GM19240 (cell line): ENCODE measurements around the gene LCNL1.

Experiments used
- DNase-seq: peaks from one replicate; pipeline ENCODE4 v3.0.0; 2011; ENCODE audit warnings: low spot score; ENCODE audit not compliant: insufficient read length

The LCNL1 gene

DNA sequence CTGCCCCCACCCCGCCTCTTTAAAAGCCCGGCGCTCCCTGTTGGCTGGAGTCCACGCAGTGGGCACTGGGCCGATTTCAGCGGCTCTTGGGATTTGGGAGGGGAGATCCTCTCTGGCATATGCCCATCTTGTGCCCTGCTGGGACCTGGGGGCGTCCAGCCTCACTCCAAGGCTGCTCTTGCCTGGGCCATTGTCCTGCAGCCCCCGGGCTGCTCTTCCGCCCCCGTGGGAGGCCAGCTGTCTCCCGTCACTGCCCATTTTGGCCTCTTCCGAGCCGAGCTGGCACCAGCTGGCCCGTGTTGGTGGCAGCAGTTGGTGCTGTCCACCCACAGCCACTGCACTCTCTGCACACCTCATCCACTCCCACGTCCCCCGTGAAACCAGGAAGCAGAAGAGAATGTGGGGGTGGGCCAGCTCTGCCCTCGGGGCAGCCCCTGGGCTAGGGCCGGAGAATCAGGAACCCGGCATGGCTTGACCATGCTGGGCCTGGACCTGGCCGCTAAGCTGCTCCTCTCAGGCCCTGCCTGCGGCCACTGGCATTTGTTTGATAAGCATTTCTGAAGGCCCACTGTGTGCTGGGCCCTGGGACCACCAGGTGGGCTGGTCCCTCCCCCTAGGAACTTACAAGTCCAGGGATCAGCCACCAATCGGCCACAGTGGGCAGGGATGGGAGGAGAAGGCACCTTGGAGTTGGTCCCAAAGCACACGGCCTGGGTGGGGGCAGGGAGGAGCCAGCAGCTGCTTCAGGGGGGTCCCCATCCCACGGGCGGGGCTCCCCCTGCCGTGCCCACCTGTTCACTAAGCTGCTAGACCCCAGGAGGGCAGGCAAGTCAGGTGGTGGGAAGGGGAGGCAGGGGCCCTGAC, 35.5 kb upstream of the LCNL1 start:
- DNase-seq: no peak

DNA sequence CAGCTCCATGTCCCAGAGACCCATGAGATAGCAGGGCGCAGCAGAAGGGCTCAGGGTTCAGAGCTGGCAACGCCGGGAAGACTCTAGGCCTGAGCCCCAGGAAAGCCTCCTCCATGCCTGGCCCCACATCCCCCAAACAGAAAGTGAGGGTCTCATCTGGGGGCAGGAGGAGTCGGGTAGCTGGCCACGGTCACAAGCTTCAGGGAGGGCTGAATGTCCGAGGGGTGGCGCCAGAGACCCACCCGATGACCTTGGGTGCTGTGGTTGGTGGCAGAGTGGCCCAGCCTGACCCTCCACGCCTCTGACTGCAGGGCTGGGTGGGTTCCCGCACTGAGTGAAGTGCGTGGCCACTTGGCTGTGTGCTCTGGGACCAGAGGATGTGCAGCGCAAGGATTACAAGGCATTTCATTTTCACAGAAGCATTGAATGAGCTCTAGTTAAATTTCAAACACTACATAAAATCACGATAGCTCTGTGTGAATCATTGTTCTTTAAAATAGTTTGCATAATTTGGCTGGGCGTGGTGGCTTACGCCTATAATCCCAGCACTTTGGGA, 34.8 kb upstream of the LCNL1 start:
- DNase-seq: no peak

DNA sequence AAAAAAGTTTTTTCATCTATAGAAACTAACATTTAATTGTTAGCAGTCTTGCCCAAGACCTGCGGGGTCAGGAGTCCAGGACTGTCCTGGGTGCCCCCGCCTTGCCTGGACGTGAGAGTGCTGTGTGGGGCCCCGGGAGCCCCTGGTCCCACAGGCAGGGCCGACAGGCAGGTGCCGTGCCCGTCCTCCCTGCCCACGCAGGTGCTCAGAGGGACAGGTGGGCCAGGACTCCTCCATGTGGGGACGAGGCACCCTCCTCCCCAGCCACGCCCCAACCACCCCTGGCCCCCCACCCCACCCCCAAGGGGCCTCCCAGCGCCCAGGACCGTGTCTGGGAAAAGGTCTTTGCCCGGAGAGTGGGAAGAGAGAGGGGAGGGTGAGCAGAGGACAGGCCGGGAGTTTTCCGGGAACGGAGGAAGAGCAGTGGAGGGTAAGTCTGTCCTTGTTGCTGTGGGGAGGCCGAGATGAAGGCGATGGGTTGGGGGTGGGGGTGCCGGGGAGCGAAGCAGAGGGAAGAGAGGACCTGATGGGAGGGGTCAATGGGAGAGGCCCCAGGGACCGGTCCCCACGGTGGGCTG, 33.5 kb upstream of the LCNL1 start:
- DNase-seq: no peak

DNA sequence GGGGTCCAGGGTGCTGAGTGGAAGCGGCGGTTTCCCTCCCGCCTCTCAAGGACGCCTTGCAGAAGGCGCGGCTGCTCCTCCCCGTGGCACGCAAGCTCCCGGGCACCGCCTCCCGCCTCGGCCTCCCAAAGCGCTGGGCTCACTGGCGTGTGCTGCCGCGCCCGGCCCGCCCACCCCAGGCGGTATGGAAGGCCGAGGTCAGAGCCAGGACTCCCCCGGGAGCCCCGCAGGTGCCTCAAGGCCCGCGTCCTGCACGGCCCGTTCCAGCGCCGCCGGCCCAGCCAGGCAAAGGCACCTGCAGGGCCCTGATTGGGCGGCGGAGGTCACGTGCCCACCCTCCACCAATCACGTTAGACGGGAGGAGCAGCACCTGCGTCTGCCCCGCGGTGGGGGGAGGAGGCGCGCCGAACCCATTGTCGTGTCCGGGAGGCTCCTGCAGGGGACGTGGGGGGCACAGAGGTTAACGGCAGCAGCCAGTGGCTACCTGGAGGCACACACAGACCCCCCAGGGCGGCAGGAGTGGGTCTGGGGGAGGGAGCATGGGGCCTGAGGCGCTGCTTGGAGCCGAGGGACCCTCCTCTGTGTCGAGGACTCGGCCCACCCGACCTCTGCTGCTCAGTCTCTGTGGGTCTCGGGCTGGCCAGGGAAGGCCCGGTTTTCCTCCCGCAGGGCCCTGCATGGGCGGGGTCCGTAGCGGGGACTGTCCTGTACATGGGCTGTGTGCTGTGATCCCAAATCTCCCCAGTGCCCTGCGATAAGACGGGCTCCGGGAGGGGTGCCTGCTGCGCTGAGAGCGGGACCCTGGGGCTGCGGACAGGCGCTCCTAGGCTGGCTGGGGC, 32.8 kb upstream of the LCNL1 start:
- DNase-seq: peak; percentile 100

- no peak for DNase-seq
Observed at GRCh38 chr9:136950656-136951276, 32.0 kb upstream of the LCNL1 start.

GRCh38 chr9:136951541-136952320, 31.1 kb upstream of the LCNL1 start, which contains the start of gene LCN12:
LCN12 (plus strand) TSS chr9:136952273; CDS start chr9:136952328, 55 bp downstream.
- DNase-seq: no peak

- no peak for DNase-seq
Observed at GRCh38 chr9:136952321-136952850, 30.4 kb upstream of the LCNL1 start.

- DNase-seq: no peak
Observed at GRCh38 chr9:136952876-136953770, 29.7 kb upstream of the LCNL1 start.

DNA sequence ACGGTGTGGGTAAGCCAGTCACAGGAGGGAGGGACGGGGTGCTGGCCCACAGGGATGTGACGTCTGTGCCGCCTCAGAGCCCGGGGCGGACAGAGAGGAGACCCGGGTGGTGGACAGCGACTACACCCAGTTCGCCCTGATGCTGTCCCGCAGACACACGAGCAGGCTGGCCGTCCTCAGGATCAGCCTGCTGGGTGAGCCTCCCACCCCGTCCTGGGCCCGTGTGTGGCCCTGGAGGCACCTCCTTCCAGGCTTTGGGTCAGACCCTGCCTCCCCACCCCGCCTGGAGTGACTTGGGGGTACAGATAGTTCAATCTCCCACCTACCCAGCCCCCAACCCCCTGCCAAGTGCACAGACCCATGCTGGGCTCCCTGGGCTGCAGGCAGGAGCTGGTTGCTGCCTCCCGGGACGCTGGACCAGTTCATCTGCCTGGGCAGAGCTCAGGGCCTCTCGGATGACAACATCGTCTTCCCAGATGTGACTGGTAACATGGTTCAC, 29.0 kb upstream of the LCNL1 start:
- DNase-seq: no peak

- no peak for DNase-seq
Observed at GRCh38 chr9:136954270-136955083, 28.3 kb upstream of the LCNL1 start.

DNA sequence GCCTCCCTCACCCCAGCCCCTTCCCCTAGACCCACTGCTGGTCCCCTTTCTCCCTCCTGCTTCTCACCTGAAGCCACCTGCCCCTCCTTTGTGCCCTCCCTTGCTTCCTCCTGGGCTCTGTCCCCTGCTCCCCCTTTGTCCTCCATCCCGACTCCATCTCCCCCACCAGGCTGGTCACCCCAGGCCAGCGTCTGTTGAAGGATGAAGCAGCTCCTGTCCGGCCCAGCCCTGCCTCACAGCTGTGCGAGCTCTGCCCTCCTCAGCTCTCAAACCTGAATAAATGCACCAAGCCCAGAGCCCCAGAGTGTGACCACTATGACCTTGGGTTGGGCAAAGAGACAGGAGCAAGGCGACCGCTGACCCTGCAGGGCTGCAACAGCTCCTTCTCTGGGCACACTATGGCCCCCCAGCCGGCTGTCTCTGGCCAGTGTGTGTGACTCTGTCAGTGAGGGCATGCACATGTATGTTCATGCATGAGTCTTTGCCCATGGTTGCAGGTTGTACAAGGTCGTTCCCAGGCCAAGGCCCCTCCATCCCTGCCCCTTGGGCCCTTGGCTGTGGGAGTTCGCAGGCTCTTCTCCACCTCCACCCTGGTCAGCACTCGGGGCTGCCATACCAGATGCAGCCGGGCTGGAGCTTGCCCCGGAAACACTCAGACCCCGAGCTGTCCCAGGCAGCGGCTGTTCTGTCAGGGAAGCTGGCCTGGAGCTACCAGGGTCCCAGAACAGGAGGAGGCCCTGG, 27.4 kb upstream of the LCNL1 start:
- no peak for DNase-seq

GRCh38 chr9:136955943-136956335, 26.9 kb upstream of the LCNL1 start:
- DNase-seq: no peak

GRCh38 chr9:136956604-136957003, 26.2 kb upstream of the LCNL1 start:
- no peak for DNase-seq

DNA sequence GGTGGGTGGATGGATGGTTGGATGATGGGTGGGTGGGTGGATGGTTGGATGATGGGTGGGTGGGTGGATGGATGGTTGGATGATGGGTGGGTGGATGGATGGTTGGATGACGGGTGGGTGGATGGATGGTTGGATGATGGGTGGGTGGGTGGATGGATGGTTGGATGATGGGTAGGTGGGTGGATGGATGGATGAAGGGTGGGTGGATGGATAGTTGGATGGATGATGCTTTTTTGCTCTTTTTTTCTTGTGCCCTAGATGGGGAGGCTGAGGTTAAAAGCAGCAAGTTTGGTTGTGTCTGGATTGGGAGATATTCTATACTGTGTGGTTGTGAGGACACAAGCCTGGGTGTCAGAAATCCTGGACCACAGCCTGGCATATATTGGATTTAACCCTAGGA, 25.3 kb upstream of the LCNL1 start:
- no peak for DNase-seq

DNA sequence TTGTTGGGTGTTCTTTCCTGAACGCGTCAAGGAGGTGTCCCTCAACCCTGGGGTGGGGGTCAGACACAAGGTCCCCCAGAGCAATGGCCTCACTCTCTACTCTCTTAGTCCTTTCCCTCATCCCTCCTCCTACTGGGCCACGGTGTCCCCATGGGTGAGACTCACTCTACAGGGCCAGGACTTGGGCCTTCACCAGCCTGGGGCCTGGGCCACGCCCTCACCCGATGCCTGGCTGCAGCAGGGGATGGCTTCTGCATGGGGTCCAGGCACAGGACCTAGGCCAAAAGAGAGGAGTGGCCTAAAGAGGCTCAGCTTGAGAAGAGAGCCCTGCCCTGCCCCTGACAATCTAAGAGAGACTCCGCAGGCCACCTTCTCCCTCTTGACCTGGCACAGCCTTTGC, 24.9 kb upstream of the LCNL1 start:
- DNase-seq: no peak

DNA sequence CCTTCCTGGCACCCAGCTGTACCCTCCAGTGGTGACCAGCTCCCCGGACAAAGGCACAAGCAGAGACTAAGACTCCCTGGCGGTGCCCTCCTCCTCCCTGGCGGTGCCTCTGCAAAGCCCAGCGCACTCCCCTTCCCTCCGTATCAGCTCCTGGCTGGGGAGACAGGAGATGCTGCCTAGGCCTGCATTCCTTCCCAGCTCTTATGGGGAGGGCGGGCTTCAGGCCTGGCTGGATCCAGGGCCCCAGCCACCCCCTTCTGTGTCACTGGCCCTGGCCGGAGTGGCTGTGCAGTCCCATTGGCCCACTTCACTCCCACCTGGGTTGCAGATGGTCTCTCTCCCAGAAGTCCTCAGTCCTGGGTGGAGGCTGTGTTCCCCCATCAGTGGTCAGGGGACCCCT, 24.3 kb upstream of the LCNL1 start:
- no peak for DNase-seq
